HUES64 (cell line): ENCODE data around the gene ZHX3.
A peak's percentile ranks its signal among the peaks of the same experiment; 100 is the strongest.

Source experiments
- H3K27ac ChIP-seq: 2 replicates; pipeline ENCODE4 v1.7.0; 2013; ENCODE audit warnings: low read depth, low read length, inconsistent platforms
- H3K27me3 ChIP-seq: 2 replicates; pipeline ENCODE4 v1.6.1; 2013; ENCODE audit warnings: mild to moderate bottlenecking, low read length; ENCODE audit not compliant: insufficient read depth
- H3K36me3 ChIP-seq: 2 replicates; pipeline ENCODE4 v1.6.1; 2013; ENCODE audit warnings: mild to moderate bottlenecking, low read length; ENCODE audit not compliant: insufficient read depth
- H3K4me1 ChIP-seq: 2 replicates; pipeline ENCODE4 v1.6.1; 2013; ENCODE audit warnings: mild to moderate bottlenecking, low read length, moderate library complexity; ENCODE audit not compliant: insufficient read depth
- H3K4me3 ChIP-seq: 2 replicates; pipeline ENCODE4 v1.5.1; 2013; ENCODE audit warnings: mild to moderate bottlenecking, low read length, moderate library complexity
- H3K9ac ChIP-seq: 2 replicates; pipeline ENCODE4 v1.6.1; 2013; ENCODE audit warnings: mild to moderate bottlenecking, low read depth, low read length
- H3K9me3 ChIP-seq: 2 replicates; pipeline ENCODE4 v1.6.1; 2013; ENCODE audit warnings: low read depth, low read length; ENCODE audit not compliant: insufficient read depth
- WGBS: fragments of 150-250, 120-280 bp; methylation state at CpG from one replicate; pipeline ENCODE4 v1.1.7; 2013; ENCODE audit warnings: missing lambda C conversion rate; 5-methylcytosine and 5-hydroxymethylcytosine counted together

The ZHX3 gene

DNA sequence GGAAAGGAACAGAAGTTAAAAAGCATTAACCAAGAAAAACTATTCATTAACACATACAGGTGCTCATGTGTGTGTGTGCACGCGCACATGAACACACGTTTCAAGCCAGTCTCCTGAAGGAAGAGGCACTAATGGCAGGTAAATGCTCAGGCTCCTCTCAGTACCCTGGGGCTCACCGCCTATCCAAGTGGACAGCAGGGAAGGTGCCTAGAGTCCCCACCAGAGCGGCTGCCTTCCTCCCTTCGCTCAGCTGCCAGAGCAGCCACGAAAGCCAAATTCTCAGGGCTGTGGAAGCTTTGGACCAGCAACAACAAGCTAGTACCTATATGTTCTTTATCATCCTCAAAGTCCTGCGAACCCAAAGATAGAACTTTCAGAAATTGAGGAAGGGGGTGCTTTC is 137.6 kb downstream of the ZHX3 start:
- Histone ChIP-seq H3K27me3 (no peaks in the 10 kb centered on the region), H3K27ac (no peak overlapping the region), H3K4me1 (peaks cover 6% of the 10 kb centered on the region; the same call in 1 of the 2 replicates), H3K9me3 (no peaks in the 10 kb centered on the region), H3K36me3 (peaks cover 30% of the 10 kb centered on the region), H3K9ac (no peak overlapping the region), H3K4me3 (no peak overlapping the region)
- 91% methylated on average over 8 of the region's 8 CpGs for WGBS

- Histone ChIP-seq H3K9ac (no peak overlapping the region), H3K4me1 (peaks cover 6% of the 10 kb centered on the region; the same call in 1 of the 2 replicates), H3K27me3 (no peaks in the 10 kb centered on the region), H3K27ac (no peak overlapping the region), H3K36me3 (peaks cover 40% of the 10 kb centered on the region), H3K9me3 (no peaks in the 10 kb centered on the region), H3K4me3 (no peak overlapping the region)
- 81% methylated on average over 7 of the region's 8 CpGs for WGBS
Measured at GRCh38 chr20:41178904-41179432, 138.6 kb downstream of the ZHX3 start.

DNA sequence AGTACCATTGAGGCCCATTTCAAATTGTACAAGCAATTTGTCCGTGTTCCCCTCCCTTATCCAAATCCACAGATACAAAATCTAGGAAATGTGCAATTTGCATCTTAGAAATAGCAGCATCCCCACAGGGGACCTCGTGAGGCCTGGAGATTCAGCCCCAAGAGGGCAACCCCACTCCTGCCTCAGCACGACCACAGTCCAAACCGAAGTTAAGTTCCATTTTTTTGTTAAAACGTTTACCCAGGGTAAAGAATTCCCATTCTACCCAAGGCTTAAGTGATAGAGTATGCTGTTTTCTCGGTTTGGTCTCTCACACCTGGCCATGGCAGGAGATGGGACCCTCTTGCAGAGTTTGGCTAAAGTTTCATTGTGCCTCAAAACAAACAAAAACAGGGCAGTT is 139.0 kb downstream of the ZHX3 start:
- no peak overlapping the region for H3K4me3 ChIP-seq
- no peaks in the 10 kb centered on the region for H3K27me3 ChIP-seq
- 94% methylated on average over 6 of the region's 6 CpGs for WGBS
- peaks cover 44% of the 10 kb centered on the region for H3K36me3 ChIP-seq
- no peaks in the 10 kb centered on the region for H3K9me3 ChIP-seq
- peaks cover 6% of the 10 kb centered on the region; the same call in 1 of the 2 replicates for H3K4me1 ChIP-seq
- no peak overlapping the region for H3K9ac ChIP-seq
- H3K27ac ChIP-seq = no peak overlapping the region

DNA sequence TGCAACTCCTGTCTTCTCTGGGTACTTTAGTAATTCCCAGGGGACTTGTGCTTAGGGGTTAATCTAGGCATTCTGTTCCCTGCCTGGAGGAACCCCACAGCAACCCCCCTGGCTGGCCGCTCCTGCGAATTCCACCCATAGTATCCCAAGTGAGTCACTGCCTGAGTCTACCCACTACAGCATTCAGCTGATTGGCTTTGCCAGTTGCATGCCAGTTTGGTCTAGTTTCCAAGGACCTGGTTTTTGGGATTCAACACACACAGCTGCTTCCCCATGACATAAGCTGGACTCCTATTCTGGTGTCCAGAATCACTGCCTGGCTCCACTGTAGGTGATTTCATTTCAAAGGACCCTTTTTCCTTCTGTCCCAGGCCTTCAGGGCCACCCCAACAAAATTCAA is 139.9 kb downstream of the ZHX3 start:
- H3K9me3 ChIP-seq = no peaks in the 10 kb centered on the region
- H3K4me1 ChIP-seq = peaks cover 6% of the 10 kb centered on the region; the same call in 1 of the 2 replicates
- H3K27ac ChIP-seq = no peak overlapping the region
- 88% methylated on average over 2 of the region's 2 CpGs for WGBS
- H3K4me3 ChIP-seq = no peak overlapping the region
- H3K27me3 ChIP-seq = no peaks in the 10 kb centered on the region
- H3K9ac ChIP-seq = no peak overlapping the region
- H3K36me3 ChIP-seq = peaks cover 52% of the 10 kb centered on the region

GRCh38 chr20:41176711-41177552 is 140.6 kb downstream of the ZHX3 start:
- no peaks in the 10 kb centered on the region for H3K9me3 ChIP-seq
- no peak overlapping the region for H3K27ac ChIP-seq
- 94% methylated on average over 8 of the region's 8 CpGs for whole genome bisulfite sequencing
- peaks cover 59% of the 10 kb centered on the region for H3K36me3 ChIP-seq
- no peak overlapping the region for H3K4me3 ChIP-seq
- peaks cover 6% of the 10 kb centered on the region; the same call in 1 of the 2 replicates for H3K4me1 ChIP-seq
- no peak overlapping the region for H3K9ac ChIP-seq
- no peaks in the 10 kb centered on the region for H3K27me3 ChIP-seq

- Histone ChIP-seq H3K9ac (no peak overlapping the region), H3K36me3 (peaks cover 68% of the 10 kb centered on the region), H3K4me3 (no peak overlapping the region), H3K4me1 (peaks cover 6% of the 10 kb centered on the region; the same call in 1 of the 2 replicates), H3K27ac (no peak overlapping the region), H3K27me3 (no peaks in the 10 kb centered on the region), H3K9me3 (no peaks in the 10 kb centered on the region)
- 94% methylated on average over 7 of the region's 7 CpGs for WGBS
Measured at GRCh38 chr20:41175727-41176330, 141.7 kb downstream of the ZHX3 start.

- Histone ChIP-seq H3K27me3 (no peaks in the 10 kb centered on the region), H3K36me3 (peaks cover 74% of the 10 kb centered on the region), H3K27ac (no peak overlapping the region; the same call in 1 of the 2 replicates), H3K9me3 (no peaks in the 10 kb centered on the region), H3K9ac (no peak overlapping the region), H3K4me1 (peaks cover 6% of the 10 kb centered on the region; the same call in 1 of the 2 replicates), H3K4me3 (no peak overlapping the region)
- WGBS = 94% methylated on average over 4 of the region's 4 CpGs
Measured at GRCh38 chr20:41175201-41175651, 142.3 kb downstream of the ZHX3 start.

GRCh38 chr20:41174782-41175181 is 142.7 kb downstream of the ZHX3 start:
- 85% methylated on average over 2 of the region's 2 CpGs for WGBS
- Histone ChIP-seq H3K9me3 (no peaks in the 10 kb centered on the region), H3K4me1 (peaks cover 6% of the 10 kb centered on the region; the same call in 1 of the 2 replicates), H3K36me3 (peaks cover 78% of the 10 kb centered on the region), H3K27me3 (no peaks in the 10 kb centered on the region), H3K4me3 (no peak overlapping the region), H3K9ac (no peak overlapping the region), H3K27ac (peak overlapping the region; percentile 58; the same call in 1 of the 2 replicates)

GRCh38 chr20:41174373-41174772 is 143.2 kb downstream of the ZHX3 start:
- Histone ChIP-seq H3K27ac (no peak overlapping the region; the same call in 1 of the 2 replicates), H3K4me1 (peaks cover 6% of the 10 kb centered on the region; the same call in 1 of the 2 replicates), H3K9me3 (no peaks in the 10 kb centered on the region), H3K27me3 (no peaks in the 10 kb centered on the region), H3K36me3 (peaks cover 82% of the 10 kb centered on the region), H3K4me3 (no peak overlapping the region), H3K9ac (no peak overlapping the region)
- 97% methylated on average over 10 of the region's 10 CpGs for WGBS

DNA sequence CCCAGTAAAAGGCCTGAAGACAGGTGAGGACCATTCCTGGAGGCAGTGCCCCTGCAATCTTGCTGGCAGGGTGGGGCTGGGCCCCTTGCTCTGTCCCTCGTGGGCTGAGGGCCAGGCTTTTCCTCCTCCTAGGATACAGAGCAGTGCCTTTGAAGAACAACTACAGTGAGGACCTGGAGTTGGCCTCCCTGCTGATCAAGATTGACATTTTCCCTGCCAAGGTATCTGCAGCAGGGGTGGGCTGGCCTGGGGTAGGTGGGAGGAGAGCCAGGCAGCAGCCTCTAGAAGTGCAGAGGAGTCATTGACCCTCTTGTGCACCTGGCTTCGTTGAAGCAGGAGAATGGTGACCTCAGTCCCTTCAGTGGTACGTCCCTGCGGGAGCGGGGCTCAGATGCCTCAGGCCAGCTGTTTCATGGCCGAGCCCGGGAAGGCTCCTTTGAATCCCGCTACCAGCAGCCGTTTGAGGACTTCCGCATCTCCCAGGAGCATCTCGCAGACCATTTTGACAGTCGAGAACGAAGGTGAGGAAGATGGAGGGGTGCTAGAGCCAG is 143.7 kb downstream of the ZHX3 start:
- Histone ChIP-seq H3K4me3 (no peak overlapping the region), H3K4me1 (peaks cover 5% of the 10 kb centered on the region; the same call in 1 of the 2 replicates), H3K27me3 (no peaks in the 10 kb centered on the region), H3K27ac (peak overlapping the region; percentile 22; the same call in 1 of the 2 replicates), H3K36me3 (peaks cover 87% of the 10 kb centered on the region), H3K9me3 (no peaks in the 10 kb centered on the region), H3K9ac (no peak overlapping the region)
- 94% methylated on average over 13 of the region's 13 CpGs for WGBS
